MG63 (cell line): ENCODE results near the gene RUSC2. TPM values are rescaled to one million over a fixed set of nuclear protein-coding genes. Genes with fewer than 3 reads are reported as not detected.
"Not testable (repeated sequence)": the region's sequence is repeated elsewhere in the genome, so short reads cannot be mapped to it uniquely, and the experiment has no call there.

Source experiments
- DNase-seq: peaks from one replicate; pipeline ENCODE4 v3.0.0-alpha.2; 2020
- H3K27me3 ChIP-seq: fragments of 250-450 bp; sonication (Bioruptor Pico); 2 replicates; pipeline ENCODE4 v1.5.1; 2020; ENCODE audit warnings: mild to moderate bottlenecking, moderate library complexity
- H3K36me3 ChIP-seq: fragments of 250-450 bp; sonication (Bioruptor Pico); 2 replicates; pipeline ENCODE4 v1.5.1; 2020; ENCODE audit warnings: mild to moderate bottlenecking, moderate library complexity
- H3K4me3 ChIP-seq: fragments of 250-450 bp; sonication (Bioruptor Pico); 2 replicates; pipeline ENCODE4 v1.5.1; 2020; ENCODE audit warnings: mild to moderate bottlenecking, moderate library complexity
- H3K9me3 ChIP-seq: fragments of 250-450 bp; sonication (Bioruptor Pico); 2 replicates; pipeline ENCODE4 v1.5.1; 2020; ENCODE audit warnings: mild to moderate bottlenecking, moderate library complexity
- total RNA-seq: library from RNA; depleted of rRNA; stranded (reverse); fragments of >200 nt; shearing (Covaris generic); gene quantifications from 2 replicates; pipeline ENCODE4 v1.2.3, GENCODE V29; 2014; ENCODE audit warnings: low replicate concordance; rRNA removed

Gene RUSC2, protein sequence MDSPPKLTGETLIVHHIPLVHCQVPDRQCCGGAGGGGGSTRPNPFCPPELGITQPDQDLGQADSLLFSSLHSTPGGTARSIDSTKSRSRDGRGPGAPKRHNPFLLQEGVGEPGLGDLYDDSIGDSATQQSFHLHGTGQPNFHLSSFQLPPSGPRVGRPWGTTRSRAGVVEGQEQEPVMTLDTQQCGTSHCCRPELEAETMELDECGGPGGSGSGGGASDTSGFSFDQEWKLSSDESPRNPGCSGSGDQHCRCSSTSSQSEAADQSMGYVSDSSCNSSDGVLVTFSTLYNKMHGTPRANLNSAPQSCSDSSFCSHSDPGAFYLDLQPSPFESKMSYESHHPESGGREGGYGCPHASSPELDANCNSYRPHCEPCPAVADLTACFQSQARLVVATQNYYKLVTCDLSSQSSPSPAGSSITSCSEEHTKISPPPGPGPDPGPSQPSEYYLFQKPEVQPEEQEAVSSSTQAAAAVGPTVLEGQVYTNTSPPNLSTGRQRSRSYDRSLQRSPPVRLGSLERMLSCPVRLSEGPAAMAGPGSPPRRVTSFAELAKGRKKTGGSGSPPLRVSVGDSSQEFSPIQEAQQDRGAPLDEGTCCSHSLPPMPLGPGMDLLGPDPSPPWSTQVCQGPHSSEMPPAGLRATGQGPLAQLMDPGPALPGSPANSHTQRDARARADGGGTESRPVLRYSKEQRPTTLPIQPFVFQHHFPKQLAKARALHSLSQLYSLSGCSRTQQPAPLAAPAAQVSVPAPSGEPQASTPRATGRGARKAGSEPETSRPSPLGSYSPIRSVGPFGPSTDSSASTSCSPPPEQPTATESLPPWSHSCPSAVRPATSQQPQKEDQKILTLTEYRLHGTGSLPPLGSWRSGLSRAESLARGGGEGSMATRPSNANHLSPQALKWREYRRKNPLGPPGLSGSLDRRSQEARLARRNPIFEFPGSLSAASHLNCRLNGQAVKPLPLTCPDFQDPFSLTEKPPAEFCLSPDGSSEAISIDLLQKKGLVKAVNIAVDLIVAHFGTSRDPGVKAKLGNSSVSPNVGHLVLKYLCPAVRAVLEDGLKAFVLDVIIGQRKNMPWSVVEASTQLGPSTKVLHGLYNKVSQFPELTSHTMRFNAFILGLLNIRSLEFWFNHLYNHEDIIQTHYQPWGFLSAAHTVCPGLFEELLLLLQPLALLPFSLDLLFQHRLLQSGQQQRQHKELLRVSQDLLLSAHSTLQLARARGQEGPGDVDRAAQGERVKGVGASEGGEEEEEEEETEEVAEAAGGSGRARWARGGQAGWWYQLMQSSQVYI (N-terminal part only)
- total RNA-seq, result 27.2 and 40.5 TPM in 2 replicates

- Histone ChIP-seq H3K4me3 (peak within 1 kb of the TSS; percentile 79), H3K9me3 (peaks cover 15% of the 10 kb centered on the region), H3K36me3 (peaks cover 39% of the 10 kb centered on the region), H3K27me3 (no peaks in the 10 kb centered on the region)
- peak; percentile 100 for DNase-seq
These were observed at the start of gene RUSC2 for GRCh38 chr9:35489313-35490154. RUSC2 (plus strand) TSS chr9:35490111; CDS start chr9:35546522, 56,411 bp downstream.

DNA sequence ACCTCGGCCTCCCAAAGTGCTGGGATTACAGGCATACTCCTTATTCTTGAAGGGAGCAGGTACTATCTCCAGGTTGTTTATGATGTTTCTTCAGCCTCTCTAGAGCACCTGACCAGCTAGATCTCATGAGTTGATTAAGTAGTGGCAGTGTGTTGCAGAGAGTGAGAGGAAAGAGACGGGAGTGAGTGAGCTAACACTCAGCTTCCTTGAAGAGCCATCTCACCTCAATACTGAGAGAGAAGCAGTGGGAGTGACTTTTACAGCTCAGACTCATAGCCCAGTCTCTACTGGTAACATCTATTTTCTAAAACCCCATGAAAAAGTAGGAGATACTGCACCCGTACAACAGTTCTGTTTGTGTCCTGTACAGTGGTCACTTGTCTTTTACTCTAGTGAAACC is 43.9 kb upstream of the RUSC2 start:
- Histone ChIP-seq H3K9me3 (no peaks in the 10 kb centered on the region), H3K36me3 (no peaks in the 10 kb centered on the region), H3K27me3 (peaks cover 36% of the 10 kb centered on the region), H3K4me3 (no peak overlapping the region)
- DNase-seq, result no peak

DNA sequence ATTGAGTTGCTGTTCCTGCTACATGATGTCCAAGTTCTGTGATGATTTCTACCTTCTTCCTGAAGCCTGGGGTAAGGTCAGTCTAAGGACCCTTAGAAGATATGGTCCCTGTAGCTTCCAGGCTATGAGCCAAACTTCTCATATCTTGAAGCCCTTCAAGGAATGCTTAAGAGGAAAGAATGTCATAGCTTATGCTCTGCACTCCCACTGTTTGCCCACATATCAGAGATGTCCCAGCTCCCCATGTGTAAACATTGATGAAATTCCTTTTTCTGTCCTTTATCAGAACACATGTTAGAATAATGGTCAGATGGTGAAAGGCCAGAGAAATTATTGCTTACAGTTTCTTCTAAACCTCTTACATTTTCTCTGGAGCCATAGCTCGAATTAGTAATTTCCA is 41.4 kb upstream of the RUSC2 start:
- Histone ChIP-seq H3K4me3 (no peak overlapping the region), H3K36me3 (no peaks in the 10 kb centered on the region), H3K27me3 (peaks cover 47% of the 10 kb centered on the region), H3K9me3 (no peaks in the 10 kb centered on the region)
- DNase-seq, result no peak

GRCh38 chr9:35452481-35452880 is 37.4 kb upstream of the RUSC2 start:
- H3K27me3 ChIP-seq, result peaks cover 51% of the 10 kb centered on the region
- no peak for DNase-seq
- no peak overlapping the region for H3K4me3 ChIP-seq
- H3K9me3 ChIP-seq, result no peaks in the 10 kb centered on the region
- no peaks in the 10 kb centered on the region for H3K36me3 ChIP-seq

GRCh38 chr9:35453786-35454185 is 36.1 kb upstream of the RUSC2 start:
- Histone ChIP-seq H3K36me3 (no peaks in the 10 kb centered on the region), H3K4me3 (no peak overlapping the region), H3K9me3 (no peaks in the 10 kb centered on the region), H3K27me3 (peaks cover 40% of the 10 kb centered on the region)
- DNase-seq, result peak; percentile 25

DNA sequence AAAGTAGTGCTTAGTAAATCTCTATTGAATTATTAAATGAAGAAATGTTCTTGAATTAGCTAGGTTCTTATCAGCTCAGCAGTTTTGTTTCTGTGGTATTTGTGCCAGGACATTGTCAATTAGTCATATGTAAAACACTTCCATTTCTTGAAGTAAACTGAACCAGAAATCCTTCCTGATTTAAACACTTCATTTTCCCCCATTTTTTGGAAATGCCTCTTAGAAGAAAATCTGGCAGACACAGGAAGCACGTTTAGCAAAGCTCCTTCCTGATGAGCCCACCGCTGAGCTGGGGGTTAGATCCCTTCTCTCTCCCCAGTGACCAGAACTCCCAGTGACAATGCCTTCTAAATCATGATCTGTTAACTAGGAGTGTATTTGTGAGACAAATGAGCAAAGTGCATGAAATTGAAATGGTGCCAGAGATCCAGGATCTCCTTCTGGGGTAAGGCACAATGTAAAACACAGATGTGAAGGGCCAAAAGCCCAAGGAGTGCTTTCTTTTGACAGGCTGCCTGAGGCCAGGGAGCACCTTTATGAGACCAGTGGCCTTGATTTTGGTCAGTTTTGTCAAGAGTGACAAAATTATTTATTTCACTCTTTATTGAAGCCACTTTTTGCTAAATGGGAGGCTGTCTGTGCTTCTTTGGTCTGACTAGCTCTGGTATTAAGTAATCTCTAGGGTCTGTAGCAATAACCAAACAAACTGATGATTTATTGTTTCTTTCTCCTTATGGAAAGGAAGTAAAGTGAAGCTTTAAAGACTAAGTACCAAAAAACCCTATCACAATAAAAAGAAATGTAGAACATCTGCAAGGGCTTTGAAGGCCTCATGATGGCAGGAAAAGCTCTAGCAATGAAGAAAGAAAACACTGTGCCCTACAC is 25.5 kb upstream of the RUSC2 start:
- Histone ChIP-seq H3K9me3 (peaks cover 7% of the 10 kb centered on the region; the same call in 1 of the 2 replicates), H3K4me3 (no peak overlapping the region), H3K36me3 (no peaks in the 10 kb centered on the region), H3K27me3 (peaks cover 13% of the 10 kb centered on the region)
- no peak for DNase-seq

DNA sequence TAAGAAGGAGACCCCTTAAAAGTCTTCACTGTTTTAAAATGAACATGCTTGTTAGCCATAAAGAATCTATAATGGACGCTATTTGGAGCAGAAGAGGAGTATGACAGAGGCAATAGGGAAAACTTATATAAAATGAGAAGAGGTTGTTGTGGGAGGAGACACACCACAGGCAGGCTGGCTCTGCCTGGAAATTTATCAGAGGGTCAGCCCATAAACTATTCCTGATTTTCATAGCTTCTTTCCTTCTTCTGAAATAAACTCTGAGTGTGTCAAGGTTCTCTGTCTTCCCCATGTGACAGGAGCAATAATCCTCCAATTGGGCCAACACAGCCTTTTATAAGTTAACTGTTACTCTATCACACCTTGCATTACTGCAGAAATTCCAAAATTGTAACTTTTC is 19.6 kb upstream of the RUSC2 start:
- no peak overlapping the region for H3K4me3 ChIP-seq
- H3K9me3 ChIP-seq, result no peaks in the 10 kb centered on the region
- DNase-seq, result no peak
- no peaks in the 10 kb centered on the region; the same call in 1 of the 2 replicates for H3K27me3 ChIP-seq
- H3K36me3 ChIP-seq, result no peaks in the 10 kb centered on the region

DNA sequence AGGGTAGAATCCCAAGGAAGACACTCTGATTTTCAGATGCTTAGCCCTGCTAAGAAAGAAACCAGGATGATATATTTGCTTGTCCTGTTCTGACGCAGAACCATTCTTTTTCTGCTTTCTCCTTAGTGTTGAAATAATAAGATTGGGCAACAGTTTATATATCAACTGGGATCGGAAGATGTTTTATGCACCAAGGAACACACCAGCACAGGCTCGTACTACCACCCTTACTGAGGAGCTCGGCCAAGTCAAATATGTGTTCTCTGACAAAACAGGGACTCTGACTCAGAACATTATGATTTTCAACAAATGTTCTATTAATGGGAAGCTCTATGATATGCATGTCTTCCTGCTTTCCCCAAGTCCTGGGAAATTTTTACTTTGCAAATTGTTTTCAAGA is 19.0 kb upstream of the RUSC2 start:
- H3K4me3 ChIP-seq, result no peak overlapping the region
- H3K9me3 ChIP-seq, result no peaks in the 10 kb centered on the region
- DNase-seq, result no peak
- no peaks in the 10 kb centered on the region for H3K36me3 ChIP-seq
- peaks cover 3% of the 10 kb centered on the region; the same call in 1 of the 2 replicates for H3K27me3 ChIP-seq

DNA sequence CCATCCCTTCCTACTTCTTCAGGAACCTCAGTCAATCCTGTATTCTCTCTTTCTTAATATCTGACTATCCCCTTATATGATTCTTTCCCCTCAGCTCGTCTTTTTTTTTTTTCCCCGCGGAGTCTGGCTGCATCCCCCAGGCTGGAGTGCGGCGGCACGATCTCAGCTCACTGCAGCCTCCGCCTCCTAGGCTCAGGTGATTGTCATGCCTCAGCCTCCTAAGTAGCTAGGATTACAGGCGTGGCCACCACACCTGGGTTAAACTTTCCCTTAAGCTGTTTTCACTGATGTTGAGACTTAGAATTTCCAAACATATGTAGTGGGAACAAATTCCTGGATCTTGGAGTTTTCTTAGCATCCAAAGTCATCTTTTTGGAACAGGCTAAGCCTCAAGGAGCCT is 13.3 kb upstream of the RUSC2 start:
- H3K36me3 ChIP-seq, result no peaks in the 10 kb centered on the region
- H3K9me3 ChIP-seq, result no peaks in the 10 kb centered on the region
- H3K27me3 ChIP-seq, result peaks cover 13% of the 10 kb centered on the region
- H3K4me3 ChIP-seq, result no peak overlapping the region
- DNase-seq, result no peak

DNA sequence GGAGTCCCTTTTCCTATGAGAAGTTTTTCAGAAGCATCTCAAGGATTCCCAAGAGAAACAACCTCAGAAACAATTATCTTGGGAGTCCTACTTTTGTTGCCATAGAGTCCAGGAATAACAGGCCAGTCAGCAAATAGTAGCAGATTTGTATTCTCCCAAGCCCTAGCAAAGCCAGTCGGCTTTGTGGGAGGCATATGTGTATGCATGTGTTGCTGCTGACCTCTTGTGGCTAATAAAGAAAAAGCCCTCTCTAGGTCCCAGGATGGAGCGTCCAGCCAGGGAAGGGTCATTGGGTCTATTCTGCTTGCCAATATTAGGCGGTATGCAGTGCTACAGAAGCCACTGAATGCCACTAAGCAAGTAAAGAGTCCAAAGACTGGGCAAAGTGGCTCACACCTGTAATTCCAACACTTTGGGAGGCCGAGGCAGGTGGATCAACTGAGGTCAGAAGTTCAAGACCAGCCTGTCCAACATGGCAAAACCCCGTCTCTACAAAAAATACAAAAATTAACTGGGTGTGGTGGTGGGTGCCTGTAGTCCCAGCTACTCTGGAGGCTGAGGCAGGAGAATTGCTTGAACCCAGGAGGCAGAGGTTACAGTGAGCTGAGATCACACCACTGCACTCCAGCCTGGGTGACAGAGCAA is 12.6 kb upstream of the RUSC2 start:
- not testable (repeated sequence) for H3K4me3 ChIP-seq, H3K9me3 ChIP-seq, H3K36me3 ChIP-seq
- DNase-seq, result peak; percentile 72
- H3K27me3 ChIP-seq, result peaks cover 13% of the 10 kb centered on the region

GRCh38 chr9:35478871-35479270 is 11.0 kb upstream of the RUSC2 start:
- no peak for DNase-seq
- no peaks in the 10 kb centered on the region for H3K36me3 ChIP-seq
- no peak overlapping the region for H3K4me3 ChIP-seq
- no peaks in the 10 kb centered on the region for H3K9me3 ChIP-seq
- peaks cover 13% of the 10 kb centered on the region for H3K27me3 ChIP-seq

DNA sequence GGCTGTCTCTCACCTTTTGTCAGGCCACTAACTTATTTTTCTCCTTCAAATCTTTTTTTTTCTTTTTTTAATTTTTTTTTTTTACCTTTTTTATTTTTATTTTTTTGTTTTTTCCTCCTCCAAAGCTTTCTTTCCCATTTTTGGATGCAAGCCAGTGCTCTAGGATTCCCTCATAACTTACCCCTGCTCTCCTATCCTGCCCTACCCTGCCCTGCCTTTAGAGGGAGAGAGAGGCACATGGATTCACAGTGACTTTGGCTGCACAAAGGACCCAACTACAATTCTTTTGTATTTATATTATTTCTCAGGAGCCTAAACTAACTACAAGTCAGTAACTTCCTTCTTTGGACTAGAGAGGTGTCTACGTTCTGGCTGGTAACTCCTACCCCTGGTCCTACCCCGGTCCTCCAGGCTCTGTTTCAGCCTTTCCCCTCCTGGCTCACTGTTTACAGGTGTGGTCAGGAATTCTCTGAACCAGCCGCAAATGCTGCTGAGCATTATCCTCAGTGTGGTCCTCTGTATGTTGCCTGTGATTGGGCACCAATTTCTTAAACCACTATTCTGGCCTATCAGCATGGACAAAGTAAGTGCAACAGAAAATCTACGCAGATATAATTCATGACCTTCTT is 8.4 kb upstream of the RUSC2 start:
- H3K4me3 ChIP-seq, result no peak overlapping the region
- H3K9me3 ChIP-seq, result no peaks in the 10 kb centered on the region
- peak; percentile 84 for DNase-seq
- no peaks in the 10 kb centered on the region for H3K36me3 ChIP-seq
- peaks cover 4% of the 10 kb centered on the region; the same call in 1 of the 2 replicates for H3K27me3 ChIP-seq

- no peak overlapping the region for H3K4me3 ChIP-seq
- no peaks in the 10 kb centered on the region for H3K9me3 ChIP-seq
- no peaks in the 10 kb centered on the region for H3K36me3 ChIP-seq
- DNase-seq, result no peak
- H3K27me3 ChIP-seq, result no peaks in the 10 kb centered on the region
These were observed 7.8 kb upstream of the RUSC2 start for GRCh38 chr9:35482071-35482470.

DNA sequence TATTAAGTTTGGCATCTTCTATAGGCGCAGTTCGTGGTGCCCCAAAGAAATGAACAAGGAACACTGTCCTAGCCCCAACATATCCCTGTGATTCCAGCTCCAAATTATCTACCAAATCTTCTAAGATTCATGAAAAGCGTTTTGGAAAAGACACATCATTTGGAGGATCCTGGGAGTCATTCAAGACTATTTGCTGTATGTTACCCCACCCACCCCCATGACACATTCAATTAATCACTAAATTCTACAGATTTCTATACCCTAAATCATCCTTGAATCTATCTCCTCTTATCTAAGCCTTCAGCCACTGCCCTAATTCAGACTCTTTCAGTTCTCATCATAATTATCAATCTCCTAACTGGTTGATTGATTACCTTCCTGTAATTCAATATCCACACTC is 5.5 kb upstream of the RUSC2 start:
- DNase-seq, result no peak
- Histone ChIP-seq H3K4me3 (no peak overlapping the region), H3K36me3 (0 out of 2 replicates have a peak, but pooled peaks cover 5% of the 10 kb centered on the region), H3K9me3 (peaks cover 5% of the 10 kb centered on the region), H3K27me3 (no peaks in the 10 kb centered on the region)
